Measurements from ENCODE around the gene ATP1A1.

ATP1A1 gene

DNA sequence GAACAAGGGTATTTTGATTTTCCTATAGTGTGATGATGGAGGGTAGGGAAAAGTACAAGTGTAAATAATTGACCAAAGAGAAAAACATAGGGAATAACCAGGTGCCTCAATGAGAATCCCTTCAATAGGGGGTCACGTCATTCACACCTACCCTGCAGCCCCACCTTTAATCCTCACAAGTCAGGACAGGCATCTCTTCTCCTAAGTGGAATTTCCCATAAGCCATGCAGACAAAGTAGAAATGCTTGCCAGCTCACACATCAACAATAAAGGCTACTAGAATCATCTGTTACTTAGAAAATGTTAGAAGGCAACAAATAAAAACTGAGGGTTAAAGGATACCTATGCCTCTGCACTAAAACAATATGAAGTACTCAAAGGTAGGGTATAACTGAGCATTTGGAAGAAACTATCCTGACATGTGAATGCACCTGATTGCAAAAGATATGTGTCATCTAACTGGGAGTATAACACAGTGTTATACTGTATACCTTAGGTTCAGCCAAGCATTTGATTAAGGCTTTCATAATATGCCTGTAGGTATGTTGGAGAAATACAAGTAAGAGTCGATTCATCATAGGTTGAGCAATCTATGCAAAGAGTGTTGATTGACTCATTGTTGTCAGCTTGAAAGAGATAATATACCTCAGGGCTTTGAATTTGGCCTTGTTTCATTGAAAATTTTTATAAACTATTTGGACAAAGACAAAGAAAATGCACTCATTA lies 32.4 kb upstream of the ATP1A1 start:
- no peak for DNase-seq

DNA sequence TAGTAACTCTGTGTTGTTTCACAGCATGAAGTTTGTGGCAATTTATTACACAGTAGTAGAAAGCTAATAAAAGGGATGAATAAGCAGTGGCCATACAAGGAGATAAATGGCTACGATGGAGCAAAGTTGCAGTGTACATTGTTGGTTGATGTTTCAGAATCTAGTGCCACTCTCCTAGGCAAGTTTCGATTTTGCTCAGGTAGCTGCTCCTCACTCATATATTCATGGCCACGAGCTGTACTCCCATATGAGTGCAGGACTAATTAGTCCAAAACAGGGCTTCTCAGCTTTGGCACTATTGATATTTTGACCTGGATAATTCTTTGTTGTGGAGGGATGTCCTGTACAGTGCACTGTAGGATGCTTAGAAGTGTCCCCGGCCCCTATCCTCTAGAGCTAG lies 30.0 kb upstream of the ATP1A1 start:
- no peak for DNase-seq

DNA sequence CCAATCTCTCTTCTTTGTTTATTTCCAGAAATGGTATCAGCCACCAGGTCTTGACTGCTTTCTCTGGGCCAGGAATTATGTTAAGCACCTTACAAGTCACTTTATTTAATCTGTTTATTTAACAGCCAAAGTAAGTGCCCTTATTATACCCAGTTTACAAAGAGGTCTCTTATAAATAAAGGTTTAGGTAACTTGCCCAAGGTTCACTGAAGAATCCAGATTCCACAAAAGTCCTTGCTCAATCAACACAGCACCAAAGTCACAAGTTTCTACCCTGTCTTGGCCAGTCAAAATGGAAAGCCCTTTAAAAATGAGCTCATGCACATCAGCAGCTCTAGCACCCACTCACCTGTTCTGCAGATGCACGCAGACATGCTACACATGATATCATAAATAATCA lies 28.0 kb upstream of the ATP1A1 start:
- DNase-seq = no peak

DNA sequence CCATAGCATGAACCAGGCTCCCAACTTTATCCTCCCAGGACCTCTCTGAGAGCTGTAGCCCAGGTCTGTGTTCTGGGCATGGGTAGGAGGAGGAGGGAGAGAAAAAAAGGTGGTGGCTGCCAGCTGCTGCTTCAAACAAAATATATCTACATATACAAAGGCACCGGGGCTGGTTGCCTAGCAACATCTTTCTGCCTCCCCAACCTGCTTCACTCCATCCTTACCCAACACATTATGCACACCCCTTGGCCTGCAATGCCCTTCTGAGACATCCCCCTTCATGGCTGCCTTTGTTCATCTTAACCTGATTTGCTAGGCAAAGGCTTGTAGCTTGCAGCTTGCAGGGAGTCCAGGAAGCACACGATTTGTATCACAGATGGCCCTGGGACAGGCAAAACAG lies 27.2 kb upstream of the ATP1A1 start:
- DNase-seq = no peak

DNA sequence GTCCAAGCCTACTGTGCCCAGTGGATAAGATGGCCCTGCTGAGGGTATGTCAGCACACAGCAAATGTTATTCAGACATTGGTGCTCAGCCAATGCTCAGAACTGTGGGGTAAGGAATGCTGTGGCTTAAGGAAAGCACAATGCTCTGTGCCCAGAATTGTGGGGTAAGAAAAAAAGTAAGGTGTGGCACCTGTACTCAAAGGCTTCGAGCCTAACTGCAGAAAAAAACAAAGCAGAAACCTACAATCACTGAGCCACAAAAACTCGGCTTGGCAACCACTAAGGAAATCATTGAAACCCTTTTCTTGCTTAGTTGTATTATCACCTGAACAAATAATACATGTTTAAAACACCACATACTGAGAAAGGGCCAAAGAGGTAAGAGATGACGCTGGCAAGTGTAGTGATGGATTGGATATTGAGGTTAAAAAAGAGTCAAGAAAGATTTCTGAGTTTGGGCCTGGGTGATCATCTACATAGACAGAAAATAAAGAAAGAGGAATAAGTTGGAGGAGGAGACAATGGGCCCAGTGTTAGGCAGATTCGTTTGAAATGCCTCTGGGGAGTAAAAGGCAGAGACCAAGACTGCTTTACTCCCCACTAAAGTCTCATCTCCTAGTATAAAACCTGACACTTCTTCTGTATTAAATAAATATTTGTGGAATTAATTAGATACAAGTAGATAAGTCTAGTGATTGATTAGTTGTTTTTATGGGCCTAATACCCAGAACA lies 25.9 kb upstream of the ATP1A1 start:
- no peak for DNase-seq

DNA sequence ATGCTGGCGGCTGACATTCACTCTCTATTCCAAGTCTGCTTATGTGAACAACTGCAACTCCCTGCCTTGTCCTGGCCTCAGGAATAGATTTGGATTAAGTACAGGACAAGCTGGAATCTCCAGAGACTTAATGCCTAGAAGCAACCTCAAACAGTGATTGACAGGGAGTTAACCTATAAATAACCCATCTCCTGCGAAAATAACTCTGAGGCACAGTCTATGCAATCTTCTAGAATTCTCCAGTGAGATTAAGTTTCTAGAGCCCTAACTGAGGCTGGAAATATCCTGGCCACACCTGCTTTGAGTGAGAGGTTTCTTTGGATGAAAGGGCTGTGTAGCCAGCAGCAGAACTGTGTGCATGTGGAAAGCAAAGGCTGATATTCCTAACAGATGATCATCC lies 25.3 kb upstream of the ATP1A1 start:
- no peak for DNase-seq

DNA sequence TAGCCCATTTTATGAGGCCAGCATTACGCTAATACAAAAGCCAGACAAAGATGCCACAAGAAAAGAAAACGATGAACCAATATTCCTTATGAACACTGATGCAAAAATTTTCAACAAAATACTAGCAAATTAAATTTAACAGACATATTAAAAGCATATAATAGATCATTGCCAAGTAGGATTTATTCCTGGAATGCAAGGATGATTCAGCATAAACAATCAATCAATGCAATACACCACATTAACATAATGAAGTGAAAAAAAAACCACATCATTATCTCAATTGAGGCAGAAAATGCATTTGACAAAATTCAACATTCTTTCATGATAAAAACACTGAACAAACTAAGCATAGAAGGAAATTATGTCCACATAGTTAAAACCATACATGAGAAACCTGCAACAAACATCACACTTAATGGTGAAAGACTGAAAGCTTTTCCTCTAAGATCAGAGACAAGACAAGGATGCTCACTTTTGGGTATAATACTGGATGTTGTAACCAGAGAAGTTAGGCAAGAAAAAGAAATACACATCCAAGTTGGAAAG lies 22.9 kb upstream of the ATP1A1 start:
- no peak for DNase-seq

DNA sequence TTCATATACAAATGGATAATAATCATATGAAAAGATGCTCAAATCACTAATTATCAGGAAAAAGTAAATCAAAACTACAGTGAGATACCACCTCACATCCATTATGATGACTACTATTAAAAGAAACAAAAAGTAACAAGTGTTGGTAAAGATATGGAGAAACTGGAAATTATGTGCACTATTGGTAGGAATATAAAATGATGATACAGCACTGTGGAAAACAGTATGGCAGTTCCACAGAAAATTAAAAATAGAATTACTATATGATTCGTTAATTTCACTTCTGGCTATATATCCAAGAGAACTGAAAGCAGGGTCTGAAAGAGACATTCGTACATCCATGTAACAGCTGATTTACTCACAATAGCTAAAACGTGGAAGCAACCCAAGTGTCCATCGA lies 21.1 kb upstream of the ATP1A1 start:
- DNase-seq = no peak

DNA sequence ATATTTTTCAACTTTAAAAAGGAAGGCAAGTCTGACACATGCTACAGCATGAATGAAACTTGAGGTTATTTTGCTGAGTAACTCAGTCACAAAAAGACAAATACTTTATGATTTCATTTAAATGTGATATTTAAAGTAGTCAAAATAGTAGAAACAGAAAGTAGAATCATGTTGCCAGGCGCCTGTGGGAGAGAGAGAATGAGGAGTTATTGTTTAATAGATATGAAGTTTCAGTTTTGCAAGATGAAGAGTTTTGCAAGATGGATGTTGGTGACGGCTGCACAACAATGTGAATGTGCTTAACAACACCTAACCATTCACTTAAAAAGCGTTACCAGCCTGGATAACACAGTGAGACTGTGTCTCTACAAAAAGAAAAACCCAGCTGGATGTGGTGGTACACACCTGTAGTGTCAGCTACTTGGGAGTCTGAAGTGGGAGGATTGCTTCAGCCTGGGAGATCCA lies 20.7 kb upstream of the ATP1A1 start:
- DNase-seq = no peak

DNA sequence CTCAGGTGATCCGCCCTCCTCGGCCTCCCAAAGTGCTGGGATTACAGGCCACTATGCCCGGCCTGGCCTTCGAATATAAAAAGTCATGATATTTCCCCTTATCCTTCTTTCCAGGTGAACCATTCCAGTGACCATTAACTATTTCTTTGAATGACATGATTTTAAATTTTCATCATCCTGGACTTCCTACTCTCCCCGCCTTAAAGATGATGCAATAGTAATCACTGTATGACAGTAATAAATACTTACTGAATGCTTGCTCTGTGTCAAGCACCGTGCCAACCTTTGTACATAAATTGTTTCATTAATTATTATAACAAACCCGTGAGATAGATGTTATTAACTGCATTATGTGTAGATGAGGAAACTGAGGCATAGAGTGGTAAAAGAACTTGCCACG lies 19.9 kb upstream of the ATP1A1 start:
- no peak for DNase-seq

DNA sequence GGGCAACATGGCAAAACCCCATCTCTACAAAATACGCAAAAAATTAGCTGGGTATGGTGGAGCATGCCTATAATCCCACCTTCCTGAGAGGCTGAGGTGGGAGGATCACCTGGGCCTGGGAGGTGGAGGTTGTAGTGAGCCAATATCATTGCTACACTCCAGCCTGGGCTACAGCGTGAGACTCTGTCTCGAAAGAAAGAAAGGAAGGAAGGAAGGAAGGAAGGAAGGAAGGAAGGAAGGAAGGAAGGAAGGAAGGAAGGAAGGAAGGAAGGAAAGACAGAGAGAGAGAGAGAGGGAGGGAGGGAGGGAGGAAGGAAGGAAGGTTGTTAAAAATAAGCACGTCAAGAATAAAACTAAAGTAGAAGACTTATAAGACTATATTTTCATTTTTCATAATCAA lies 17.0 kb upstream of the ATP1A1 start:
- DNase-seq = no peak

DNA sequence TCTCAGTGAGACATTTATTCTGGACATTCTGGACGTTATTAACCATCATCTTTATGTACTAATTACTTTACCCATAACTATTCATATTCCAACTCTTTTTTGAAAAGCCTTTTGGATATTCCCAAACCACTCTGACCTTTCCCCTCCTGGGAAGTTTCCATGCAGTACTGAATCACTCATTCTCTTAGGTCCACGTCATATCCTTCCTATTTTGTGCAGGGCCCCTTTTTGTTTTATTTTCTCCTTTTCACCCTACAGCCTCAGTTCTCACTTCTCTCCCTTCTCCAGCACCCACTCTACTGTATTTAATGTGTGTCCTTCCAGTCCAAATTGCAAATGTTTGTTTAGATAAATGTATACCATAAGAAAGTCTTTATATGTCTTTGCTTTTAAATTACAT lies 16.4 kb upstream of the ATP1A1 start:
- DNase-seq = no peak

DNA sequence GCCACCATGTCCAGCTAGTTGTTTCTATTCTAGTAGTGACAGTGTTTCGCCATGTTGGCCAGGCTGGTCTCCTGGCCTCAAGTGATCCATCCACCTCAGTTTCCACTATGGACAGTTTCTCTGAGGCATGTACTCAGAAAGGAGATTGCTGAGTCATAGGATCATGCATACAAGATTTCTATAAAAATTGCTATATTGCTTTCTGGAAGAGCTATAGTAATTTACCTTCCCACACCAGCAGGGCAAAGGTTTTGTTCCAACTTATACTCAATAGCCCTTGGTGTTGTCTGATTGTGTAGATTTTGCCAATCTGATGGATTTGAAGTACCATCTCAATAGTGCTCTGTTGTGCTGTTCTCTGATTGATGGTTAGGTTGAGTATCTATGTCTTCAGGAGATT lies 15.6 kb upstream of the ATP1A1 start:
- DNase-seq = no peak

DNA sequence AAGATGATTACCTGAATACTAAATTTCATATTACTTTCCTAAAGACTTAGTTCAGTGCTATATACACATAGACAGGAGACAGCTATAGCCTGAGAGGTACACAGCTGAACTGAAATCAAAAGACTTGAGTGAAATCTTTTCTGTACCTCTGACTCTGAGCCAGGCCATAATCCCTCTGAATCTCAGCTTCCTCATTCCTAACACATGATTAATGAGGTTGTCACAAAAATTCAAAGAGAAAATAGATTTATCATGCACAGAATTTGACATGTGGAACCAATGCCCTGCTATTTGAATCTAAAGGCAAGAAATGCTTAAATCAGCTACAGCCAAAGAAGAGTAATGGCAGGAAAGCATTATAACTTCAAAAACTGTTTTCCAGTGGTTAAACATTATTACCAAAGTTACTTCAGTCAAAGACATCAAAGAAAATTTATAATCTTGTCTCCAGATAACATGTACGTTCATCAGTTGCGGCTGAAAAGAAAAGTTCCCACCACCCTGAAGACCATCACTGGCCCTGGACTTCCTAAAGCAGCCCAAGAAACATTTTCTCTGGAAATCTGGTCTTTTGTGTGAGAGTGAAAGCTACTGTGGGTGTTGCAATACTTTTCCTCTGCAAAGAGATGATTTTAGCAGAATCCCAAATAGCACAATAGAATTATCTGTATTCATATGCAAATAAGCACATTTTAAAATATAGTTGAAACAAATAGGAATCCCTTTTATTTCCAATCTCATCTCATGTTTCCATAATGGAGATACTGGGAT lies 13.8 kb upstream of the ATP1A1 start:
- no peak for DNase-seq

DNA sequence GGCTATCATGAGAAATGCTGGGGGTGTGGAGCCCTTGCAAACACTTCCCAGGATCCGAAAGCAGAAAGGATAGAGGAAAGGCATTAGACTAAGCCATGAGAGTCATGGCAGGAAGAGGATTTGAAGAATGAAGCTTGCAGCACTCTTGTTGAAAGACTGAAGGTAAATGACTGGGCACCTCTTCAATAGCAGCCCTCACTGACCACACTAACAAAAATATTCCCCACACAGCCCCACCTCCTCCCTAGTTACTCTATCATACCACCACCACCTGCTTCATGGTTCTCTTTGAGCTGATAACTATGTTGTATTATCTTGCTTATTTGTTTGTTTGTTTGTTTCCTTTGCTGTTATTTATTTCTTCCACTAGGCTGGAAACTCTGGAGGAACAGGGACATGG lies 13.2 kb upstream of the ATP1A1 start:
- DNase-seq = no peak

DNA sequence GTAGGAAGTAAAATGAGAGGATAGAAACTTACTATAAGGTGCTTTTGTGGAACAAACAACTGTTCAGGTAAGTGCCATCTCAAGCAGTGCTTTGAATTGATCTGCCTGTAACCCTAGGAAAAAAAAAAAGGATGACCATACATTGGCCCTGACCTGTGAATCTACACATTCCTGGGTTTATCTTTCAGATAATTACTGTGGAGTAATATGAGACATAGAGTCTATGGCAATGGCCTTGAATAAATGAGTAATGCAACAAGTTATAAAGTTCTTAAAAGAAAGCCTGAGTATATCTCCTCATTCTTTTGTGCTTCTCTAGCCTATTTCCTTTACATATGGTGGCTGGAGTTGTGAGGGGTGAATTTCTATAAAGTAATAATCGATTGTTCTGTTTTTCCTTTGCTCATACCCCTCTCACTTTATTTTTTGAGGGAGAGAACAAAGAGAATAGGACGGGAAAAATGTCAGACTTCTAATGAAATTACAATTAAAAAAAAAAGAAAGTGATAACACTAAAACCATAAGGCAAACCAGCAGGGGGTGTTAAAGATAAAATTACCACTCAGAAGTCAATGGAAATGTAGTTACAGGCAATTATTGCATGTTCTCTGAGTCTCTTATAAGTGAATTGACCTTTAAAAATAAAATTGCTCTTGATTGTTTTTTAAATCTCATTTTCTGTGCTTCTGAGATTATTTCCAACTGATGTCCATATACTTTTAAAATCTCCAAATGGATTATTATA lies 12.4 kb upstream of the ATP1A1 start:
- no peak for DNase-seq

DNA sequence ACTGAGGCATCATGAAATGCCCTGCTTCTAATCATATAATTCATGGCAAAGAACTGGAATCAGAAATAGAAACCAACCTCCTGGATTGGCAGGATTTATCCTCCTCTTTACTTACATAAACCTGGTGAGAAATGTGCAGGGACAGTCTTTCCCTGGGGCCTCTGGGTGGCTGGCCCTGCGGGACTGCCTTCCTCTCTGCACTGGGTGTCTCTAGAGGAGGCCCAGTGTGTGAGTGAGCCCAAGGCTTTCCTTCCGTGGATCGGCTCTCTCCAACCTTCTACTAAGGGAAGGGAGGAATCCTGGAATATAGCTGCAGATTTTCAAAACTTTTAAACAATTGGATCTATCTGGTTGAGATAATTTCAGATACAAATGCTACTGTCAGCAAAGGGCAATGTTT lies 11.4 kb upstream of the ATP1A1 start:
- DNase-seq = no peak

DNA sequence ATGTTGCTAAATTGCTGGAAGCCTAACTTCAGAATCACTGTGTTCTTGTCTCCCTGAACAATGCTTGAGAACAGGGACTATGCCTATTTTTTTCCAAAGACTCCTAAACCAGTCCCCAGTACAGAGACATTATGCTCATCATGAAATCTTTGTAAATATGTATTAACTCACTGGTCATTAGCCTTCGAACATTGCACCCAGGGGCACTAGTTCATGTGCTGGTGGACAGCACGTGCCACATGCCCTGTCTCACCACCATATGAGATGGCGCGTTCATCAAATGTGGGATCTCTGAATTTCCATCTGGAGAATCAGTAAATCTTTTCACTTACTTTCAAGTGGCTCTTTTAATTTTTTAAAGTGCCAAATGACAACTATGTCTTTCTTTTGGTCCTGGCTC lies 11.0 kb upstream of the ATP1A1 start:
- DNase-seq = no peak

DNA sequence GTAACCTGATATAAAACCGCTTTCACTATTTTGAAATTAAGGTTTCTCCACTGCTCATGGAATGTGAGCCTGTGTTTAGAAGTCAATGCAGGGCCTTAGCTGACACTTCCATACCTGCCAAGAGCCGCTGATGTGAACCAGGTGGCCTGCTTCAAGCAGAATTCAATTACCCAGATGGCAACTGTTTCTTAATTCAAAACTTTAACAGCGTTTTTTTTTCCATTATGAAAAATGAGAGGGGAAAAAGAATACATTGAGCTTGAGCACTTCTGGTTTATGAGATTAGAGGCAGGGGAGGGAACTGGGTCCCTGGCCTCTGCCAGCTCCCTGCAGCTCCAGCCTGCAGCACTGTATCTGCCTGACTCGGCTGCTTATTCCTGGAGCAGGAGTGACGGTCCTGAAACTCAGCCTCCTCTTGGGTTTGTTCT lies 7.7 kb upstream of the ATP1A1 start:
- DNase-seq = peak; percentile 48

DNA sequence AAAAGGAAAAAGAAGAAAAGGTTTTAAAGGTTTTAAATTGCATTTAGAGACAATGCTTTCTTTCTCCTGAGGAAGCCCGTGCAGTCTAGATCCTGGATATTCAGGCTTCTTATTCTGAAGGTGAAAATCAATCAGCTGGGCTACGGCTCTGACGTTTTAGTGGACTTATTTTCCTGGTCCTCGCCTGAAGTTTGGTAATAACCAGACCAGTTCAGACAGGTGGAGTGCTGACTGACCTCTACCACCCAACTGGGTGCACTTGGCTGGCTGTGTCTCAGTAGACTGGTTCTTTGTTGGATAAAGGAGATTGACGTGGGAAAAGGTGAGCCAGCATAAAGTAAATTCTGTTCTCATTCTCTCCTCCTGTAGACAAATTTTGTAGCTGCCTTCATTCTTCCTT lies 7.2 kb upstream of the ATP1A1 start:
- no peak for DNase-seq

DNA sequence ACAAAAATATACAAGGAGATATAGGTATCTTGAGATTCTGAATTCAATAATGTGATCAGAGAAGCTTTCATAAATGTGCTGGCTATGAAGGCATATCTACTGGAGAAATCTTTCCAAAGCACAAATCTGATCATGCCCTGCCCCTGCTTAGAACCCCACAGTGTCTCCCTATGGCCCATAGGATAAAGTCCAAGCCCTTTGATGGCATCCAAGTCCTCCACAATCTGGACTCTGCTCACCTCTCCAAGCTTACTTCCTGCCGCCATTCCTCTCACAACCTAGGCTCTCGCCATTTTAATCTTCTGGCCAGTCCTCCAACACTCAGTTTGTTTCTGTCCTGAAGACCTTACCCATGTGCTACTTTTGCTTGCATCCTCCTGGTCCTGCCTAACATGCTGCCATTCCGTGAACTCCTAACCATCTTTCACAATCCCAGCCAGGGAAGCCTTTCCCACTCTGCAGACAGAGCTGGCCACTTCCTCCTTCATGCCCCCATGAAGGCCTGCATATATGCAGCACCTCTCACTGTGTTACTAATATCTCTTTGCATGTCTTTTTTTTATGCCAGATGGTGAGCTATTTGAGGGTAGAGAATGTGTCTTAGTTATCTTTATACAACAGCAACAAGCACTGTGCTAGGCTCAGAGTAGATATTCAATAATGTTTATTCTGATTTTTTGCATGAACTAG lies 5.6 kb upstream of the ATP1A1 start:
- DNase-seq = no peak

DNA sequence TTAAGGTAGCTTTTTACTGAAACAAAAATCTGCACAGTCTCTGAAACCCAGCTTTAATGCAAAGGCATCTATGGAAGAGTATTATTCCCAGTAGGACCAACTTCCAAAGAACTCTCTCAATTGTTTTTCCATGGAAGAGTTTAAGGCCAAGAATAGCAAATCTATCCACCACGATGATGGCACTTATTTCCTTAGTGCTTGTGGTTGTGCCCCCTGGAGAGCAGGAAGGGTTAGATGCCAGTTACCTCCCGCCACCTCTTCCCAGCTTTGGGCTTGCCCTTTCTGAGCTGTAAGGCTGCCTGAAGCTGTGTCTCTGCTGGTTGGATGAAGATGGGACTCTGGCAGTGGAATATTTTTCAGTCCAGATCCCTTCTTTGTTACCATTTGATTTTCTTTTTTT lies 4.8 kb upstream of the ATP1A1 start:
- no peak for DNase-seq

All from right kidney (tissue), 1 donor.